Measurements from ENCODE around the gene PIM1.

DNA sequence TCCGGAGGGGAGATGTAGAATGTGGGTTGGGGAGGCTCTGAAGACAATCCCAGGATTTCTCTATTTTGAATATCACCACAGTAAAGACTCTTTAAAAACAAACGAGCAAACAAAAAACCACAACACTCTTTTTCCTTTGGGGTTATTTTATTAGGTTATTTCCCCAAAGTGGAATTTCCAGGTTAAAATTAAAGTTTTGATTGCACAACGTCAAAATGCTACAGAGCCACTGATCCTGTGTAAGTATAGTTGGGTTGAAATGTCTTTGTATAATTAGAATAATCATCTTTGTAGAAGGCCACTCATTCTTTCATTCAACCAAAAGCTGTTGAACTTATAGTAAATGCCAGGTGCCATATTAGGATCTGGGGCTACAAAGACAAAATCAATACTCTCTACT lies 19.6 kb upstream of the PIM1 start:
- TF ChIP-seq CTCF (optimal IDR thresholded peaks at IDR 0.05 in 1 of 3, IDR thresholded peaks at IDR 0.05 in 1 of 3, conservative IDR thresholded peaks at IDR 0.05 in 1 of 3; ENCODE audit: extremely low read depth in 1 of 3, insufficient read depth in 2 of 3, low read length in 3 of 3) (no peak), EZH2 (IDR thresholded peaks at IDR 0.05; ENCODE audit: low read length) (no peak)
